GM23338 (cell line): ENCODE results near the gene TCERG1L. TPM values are rescaled to one million over a fixed set of nuclear protein-coding genes. Genes with fewer than 3 reads are reported as not detected.

Experiments
- ATAC-seq: fragments of 200-7000 bp; cut with Tn5 transposase; 3 replicates; pipeline ENCODE4 v1.9.1; 2020
- DNase-seq: peaks from one replicate; pipeline ENCODE4 v3.0.0-alpha.2; 2015; ENCODE audit warnings: low spot score
- H2AFZ ChIP-seq: fragments of 200-600 bp; sonication (generic); 2 replicates; pipeline ENCODE4 v1.8.0; 2016; ENCODE audit warnings: antibody characterized with exemption, mild to moderate bottlenecking, moderate library complexity
- H3F3A ChIP-seq: fragments of 200-600 bp; sonication (generic); replicated peaks from 2 replicates; pipeline ENCODE4 v1.8.0; 2017; ENCODE audit warnings: antibody characterized with exemption, mixed run types, low read depth
- H3K27ac ChIP-seq: fragments of 200-600 bp; sonication (generic); 2 replicates; pipeline ENCODE4 v1.6.1; 2016; ENCODE audit warnings: low read depth
- H3K27me3 ChIP-seq: fragments of 200-600 bp; sonication (generic); 2 replicates; pipeline ENCODE4 v1.8.0; 2016; ENCODE audit warnings: mild to moderate bottlenecking, mixed run types, moderate library complexity; ENCODE audit not compliant: insufficient read depth
- H3K36me3 ChIP-seq: fragments of 200-600 bp; sonication (generic); 2 replicates; pipeline ENCODE4 v1.8.0; 2016; ENCODE audit warnings: mild to moderate bottlenecking; ENCODE audit not compliant: insufficient read depth
- H3K4me1 ChIP-seq: fragments of 200-600 bp; sonication (generic); 2 replicates; pipeline ENCODE4 v1.8.0; 2016; ENCODE audit warnings: mild to moderate bottlenecking, moderate library complexity; ENCODE audit not compliant: insufficient read depth
- H3K4me2 ChIP-seq: fragments of 200-600 bp; sonication (generic); 2 replicates; pipeline ENCODE4 v1.7.1; 2017; ENCODE audit warnings: mixed run types
- H3K4me3 ChIP-seq: fragments of 200-600 bp; sonication (generic); 2 replicates; pipeline ENCODE4 v1.6.1; 2016; ENCODE audit warnings: mixed run types
- H3K79me2 ChIP-seq: fragments of 200-600 bp; sonication (generic); replicated peaks from 2 replicates; pipeline ENCODE4 v1.8.0; 2017; ENCODE audit warnings: mild to moderate bottlenecking; ENCODE audit not compliant: insufficient read depth
- H3K9me2 ChIP-seq: fragments of 200-600 bp; sonication (generic); 2 replicates; pipeline ENCODE4 v1.8.0; 2017; ENCODE audit not compliant: insufficient read depth
- H4K20me1 ChIP-seq: fragments of 200-600 bp; sonication (generic); replicated peaks from 2 replicates; pipeline ENCODE4 v1.8.0; 2017; ENCODE audit warnings: mild to moderate bottlenecking; ENCODE audit not compliant: insufficient read depth
- H3K27ac Mint-ChIP-seq: 2 replicates; pipeline ENCODE4 v1.8.0; 2020; ENCODE audit warnings: inconsistent platforms, mild to moderate bottlenecking, moderate library complexity, mixed read lengths
- H3K27me3 Mint-ChIP-seq: 3 replicates; pipeline ENCODE4 v1.8.0; 2022; ENCODE audit warnings: low read depth, mild to moderate bottlenecking, moderate library complexity, mixed read lengths, inconsistent platforms; ENCODE audit not compliant: insufficient read depth, poor library complexity
- H3K36me3 Mint-ChIP-seq: 3 replicates; pipeline ENCODE4 v1.8.0; 2021; ENCODE audit warnings: low read depth, mild to moderate bottlenecking, inconsistent platforms, moderate library complexity, mixed read lengths
- H3K4me1 Mint-ChIP-seq: 3 replicates; pipeline ENCODE4 v1.8.0; 2020; ENCODE audit warnings: mild to moderate bottlenecking, inconsistent platforms, mixed read lengths
- H3K4me3 Mint-ChIP-seq: 3 replicates; pipeline ENCODE4 v1.8.0; 2021; ENCODE audit warnings: moderate library complexity, mild to moderate bottlenecking, inconsistent platforms, mixed read lengths
- H3K9me3 Mint-ChIP-seq: 3 replicates; pipeline ENCODE4 v1.8.0; 2020; ENCODE audit warnings: moderate library complexity, mild to moderate bottlenecking, inconsistent platforms, mixed read lengths
- CREB1 ChIP-seq: fragments of 250-450 bp; sonication (Bioruptor Pico); IDR thresholded peaks from 2 replicates; pipeline ENCODE4 v1.5.0; 2020; ENCODE audit warnings: low read depth, mild to moderate bottlenecking, moderate library complexity
- ETS1 ChIP-seq: IDR thresholded peaks from 2 replicates; pipeline ENCODE4 v1.6.1; 2016; ENCODE audit warnings: antibody characterized with exemption
- EZH2 ChIP-seq: fragments of 200-600 bp; sonication (generic); IDR thresholded peaks from one replicate; pipeline ENCODE4 v1.8.0; 2017; ENCODE audit warnings: antibody characterized with exemption, mild to moderate bottlenecking, low read depth; ENCODE audit not compliant: unreplicated experiment
- EZH2phosphoT487 ChIP-seq: fragments of 200-600 bp; sonication (generic); IDR thresholded peaks from one replicate; pipeline ENCODE4 v1.8.1; 2018; ENCODE audit warnings: antibody characterized with exemption; ENCODE audit not compliant: unreplicated experiment
- JUNB ChIP-seq: IDR thresholded peaks from one replicate; pipeline ENCODE4 v1.6.1; 2016; ENCODE audit warnings: antibody characterized with exemption; ENCODE audit not compliant: unreplicated experiment
- NANOG ChIP-seq: IDR thresholded peaks from 2 replicates; pipeline ENCODE4 v1.6.1; 2016; ENCODE audit warnings: antibody characterized with exemption, borderline replicate concordance
- STAT1 ChIP-seq: IDR thresholded peaks from one replicate; pipeline ENCODE4 v1.6.1; 2016; ENCODE audit warnings: antibody characterized with exemption; ENCODE audit not compliant: unreplicated experiment
- ZNF114 ChIP-seq: fragments of 250-450 bp; sonication (Bioruptor Pico); IDR thresholded peaks from 2 replicates; pipeline ENCODE4 v1.5.0; 2020; ENCODE audit warnings: mild to moderate bottlenecking, moderate library complexity
- ZNF331 ChIP-seq: fragments of 250-450 bp; sonication (Bioruptor Pico); IDR thresholded peaks from 2 replicates; pipeline ENCODE4 v1.5.0; 2020; ENCODE audit warnings: low read depth, mild to moderate bottlenecking, moderate library complexity
- polyA plus RNA-seq: library from polyadenylated mRNA; unstranded; fragments of >200 nt; fragmentation: Nextera tagmentation; extraction: Ambion mirVana; gene quantifications from 2 replicates; pipeline ENCODE4 v1.2.1, GENCODE V29; 2016
- total RNA-seq: library from RNA; depleted of rRNA; stranded (reverse); fragments of >200 nt; shearing (Covaris generic); gene quantifications from 2 replicates; pipeline ENCODE4 v1.2.3, GENCODE V29; 2014
- TF ChIP-seq, protein P1 (sequence below), 2 experiments: fragments of 200-600 bp in 1 of 2; sonication (generic) in 1 of 2; conservative IDR thresholded peaks; 2 replicates each; pipeline versions ENCODE4 v1.5.1 to v1.6.1; 2016 to 2017; ENCODE audit warnings: antibody characterized with exemption in 2 of 2, low read depth in 2 of 2, mild to moderate bottlenecking in 2 of 2, moderate library complexity in 1 of 2
- TF ChIP-seq, protein P2 (sequence below): fragments of 250-450 bp; sonication (Bioruptor Pico); IDR thresholded peaks from 2 replicates; pipeline ENCODE4 v1.5.0; 2020; ENCODE audit warnings: mild to moderate bottlenecking, moderate library complexity

TCERG1L gene
- total and polyA plus RNA-seq, 2 experiments from 2014 or later = 3.9 to 5.5 TPM

GRCh38 chr10:131206111-131206995, 105.2 kb downstream of the TCERG1L start:
- no peaks in the 10 kb centered on the region for H3K4me1 Mint-ChIP-seq

More at GRCh38 chr10:131206111-131206995, 105.2 kb downstream of the TCERG1L start:
- no peak overlapping the region for H3K27ac Mint-ChIP-seq
- Histone ChIP-seq H3K4me2 (no peak overlapping the region), H4K20me1 (no peaks in the 10 kb centered on the region), H3K4me1 (no peaks in the 10 kb centered on the region), H2AFZ (no peak overlapping the region), H3K36me3 (no peaks in the 10 kb centered on the region; the same call in 1 of the 2 replicates), H3K27ac (no peak overlapping the region), H3K79me2 (no peaks in the 10 kb centered on the region), H3K27me3 (no peaks in the 10 kb centered on the region), H3K4me3 (no peak overlapping the region), H3F3A (no peaks in the 10 kb centered on the region), H3K9me2 (no peaks in the 10 kb centered on the region)
- ATAC-seq = no peak
- H3K27me3 Mint-ChIP-seq = peaks cover 1% of the 10 kb centered on the region
- H3K4me3 Mint-ChIP-seq = no peak overlapping the region
- no peak for DNase-seq
- TF ChIP-seq, protein P1, sequence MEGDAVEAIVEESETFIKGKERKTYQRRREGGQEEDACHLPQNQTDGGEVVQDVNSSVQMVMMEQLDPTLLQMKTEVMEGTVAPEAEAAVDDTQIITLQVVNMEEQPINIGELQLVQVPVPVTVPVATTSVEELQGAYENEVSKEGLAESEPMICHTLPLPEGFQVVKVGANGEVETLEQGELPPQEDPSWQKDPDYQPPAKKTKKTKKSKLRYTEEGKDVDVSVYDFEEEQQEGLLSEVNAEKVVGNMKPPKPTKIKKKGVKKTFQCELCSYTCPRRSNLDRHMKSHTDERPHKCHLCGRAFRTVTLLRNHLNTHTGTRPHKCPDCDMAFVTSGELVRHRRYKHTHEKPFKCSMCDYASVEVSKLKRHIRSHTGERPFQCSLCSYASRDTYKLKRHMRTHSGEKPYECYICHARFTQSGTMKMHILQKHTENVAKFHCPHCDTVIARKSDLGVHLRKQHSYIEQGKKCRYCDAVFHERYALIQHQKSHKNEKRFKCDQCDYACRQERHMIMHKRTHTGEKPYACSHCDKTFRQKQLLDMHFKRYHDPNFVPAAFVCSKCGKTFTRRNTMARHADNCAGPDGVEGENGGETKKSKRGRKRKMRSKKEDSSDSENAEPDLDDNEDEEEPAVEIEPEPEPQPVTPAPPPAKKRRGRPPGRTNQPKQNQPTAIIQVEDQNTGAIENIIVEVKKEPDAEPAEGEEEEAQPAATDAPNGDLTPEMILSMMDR (conservative IDR thresholded peaks at IDR 0.05; ENCODE audit: low read depth in 2 of 2) = no peak
- no peak for TF ChIP-seq ZNF114 (CRISPR knock-in tag)
- TF ChIP-seq ETS1 = no peak
- no peak for TF ChIP-seq STAT1
- TF ChIP-seq JUNB = no peak
- no peak for TF ChIP-seq EZH2
- no peak for TF ChIP-seq ZNF331
- no peak for TF ChIP-seq NANOG
- TF ChIP-seq, protein P2, sequence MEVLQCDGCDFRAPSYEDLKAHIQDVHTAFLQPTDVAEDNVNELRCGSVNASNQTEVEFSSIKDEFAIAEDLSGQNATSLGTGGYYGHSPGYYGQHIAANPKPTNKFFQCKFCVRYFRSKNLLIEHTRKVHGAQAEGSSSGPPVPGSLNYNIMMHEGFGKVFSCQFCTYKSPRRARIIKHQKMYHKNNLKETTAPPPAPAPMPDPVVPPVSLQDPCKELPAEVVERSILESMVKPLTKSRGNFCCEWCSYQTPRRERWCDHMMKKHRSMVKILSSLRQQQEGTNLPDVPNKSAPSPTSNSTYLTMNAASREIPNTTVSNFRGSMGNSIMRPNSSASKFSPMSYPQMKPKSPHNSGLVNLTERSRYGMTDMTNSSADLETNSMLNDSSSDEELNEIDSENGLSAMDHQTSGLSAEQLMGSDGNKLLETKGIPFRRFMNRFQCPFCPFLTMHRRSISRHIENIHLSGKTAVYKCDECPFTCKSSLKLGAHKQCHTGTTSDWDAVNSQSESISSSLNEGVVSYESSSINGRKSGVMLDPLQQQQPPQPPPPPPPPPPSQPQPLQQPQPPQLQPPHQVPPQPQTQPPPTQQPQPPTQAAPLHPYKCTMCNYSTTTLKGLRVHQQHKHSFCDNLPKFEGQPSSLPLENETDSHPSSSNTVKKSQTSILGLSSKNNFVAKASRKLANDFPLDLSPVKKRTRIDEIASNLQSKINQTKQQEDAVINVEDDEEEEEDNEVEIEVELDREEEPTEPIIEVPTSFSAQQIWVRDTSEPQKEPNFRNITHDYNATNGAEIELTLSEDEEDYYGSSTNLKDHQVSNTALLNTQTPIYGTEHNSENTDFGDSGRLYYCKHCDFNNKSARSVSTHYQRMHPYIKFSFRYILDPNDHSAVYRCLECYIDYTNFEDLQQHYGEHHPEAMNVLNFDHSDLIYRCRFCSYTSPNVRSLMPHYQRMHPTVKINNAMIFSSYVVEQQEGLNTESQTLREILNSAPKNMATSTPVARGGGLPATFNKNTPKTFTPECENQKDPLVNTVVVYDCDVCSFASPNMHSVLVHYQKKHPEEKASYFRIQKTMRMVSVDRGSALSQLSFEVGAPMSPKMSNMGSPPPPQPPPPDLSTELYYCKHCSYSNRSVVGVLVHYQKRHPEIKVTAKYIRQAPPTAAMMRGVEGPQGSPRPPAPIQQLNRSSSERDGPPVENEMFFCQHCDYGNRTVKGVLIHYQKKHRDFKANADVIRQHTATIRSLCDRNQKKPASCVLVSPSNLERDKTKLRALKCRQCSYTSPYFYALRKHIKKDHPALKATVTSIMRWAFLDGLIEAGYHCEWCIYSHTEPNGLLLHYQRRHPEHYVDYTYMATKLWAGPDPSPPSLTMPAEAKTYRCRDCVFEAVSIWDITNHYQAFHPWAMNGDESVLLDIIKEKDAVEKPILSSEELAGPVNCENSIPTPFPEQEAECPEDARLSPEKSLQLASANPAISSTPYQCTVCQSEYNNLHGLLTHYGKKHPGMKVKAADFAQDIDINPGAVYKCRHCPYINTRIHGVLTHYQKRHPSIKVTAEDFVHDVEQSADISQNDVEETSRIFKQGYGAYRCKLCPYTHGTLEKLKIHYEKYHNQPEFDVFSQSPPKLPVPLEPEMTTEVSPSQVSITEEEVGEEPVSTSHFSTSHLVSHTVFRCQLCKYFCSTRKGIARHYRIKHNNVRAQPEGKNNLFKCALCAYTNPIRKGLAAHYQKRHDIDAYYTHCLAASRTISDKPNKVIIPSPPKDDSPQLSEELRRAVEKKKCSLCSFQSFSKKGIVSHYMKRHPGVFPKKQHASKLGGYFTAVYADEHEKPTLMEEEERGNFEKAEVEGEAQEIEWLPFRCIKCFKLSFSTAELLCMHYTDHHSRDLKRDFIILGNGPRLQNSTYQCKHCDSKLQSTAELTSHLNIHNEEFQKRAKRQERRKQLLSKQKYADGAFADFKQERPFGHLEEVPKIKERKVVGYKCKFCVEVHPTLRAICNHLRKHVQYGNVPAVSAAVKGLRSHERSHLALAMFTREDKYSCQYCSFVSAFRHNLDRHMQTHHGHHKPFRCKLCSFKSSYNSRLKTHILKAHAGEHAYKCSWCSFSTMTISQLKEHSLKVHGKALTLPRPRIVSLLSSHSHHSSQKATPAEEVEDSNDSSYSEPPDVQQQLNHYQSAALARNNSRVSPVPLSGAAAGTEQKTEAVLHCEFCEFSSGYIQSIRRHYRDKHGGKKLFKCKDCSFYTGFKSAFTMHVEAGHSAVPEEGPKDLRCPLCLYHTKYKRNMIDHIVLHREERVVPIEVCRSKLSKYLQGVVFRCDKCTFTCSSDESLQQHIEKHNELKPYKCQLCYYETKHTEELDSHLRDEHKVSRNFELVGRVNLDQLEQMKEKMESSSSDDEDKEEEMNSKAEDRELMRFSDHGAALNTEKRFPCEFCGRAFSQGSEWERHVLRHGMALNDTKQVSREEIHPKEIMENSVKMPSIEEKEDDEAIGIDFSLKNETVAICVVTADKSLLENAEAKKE (CRISPR knock-in tag) = no peak
- TF ChIP-seq CREB1 (CRISPR knock-in tag) = no peak
- no peak for TF ChIP-seq EZH2phosphoT487
- peaks cover 81% of the 10 kb centered on the region for H3K9me3 Mint-ChIP-seq
- peaks cover 9% of the 10 kb centered on the region for H3K36me3 Mint-ChIP-seq
